Measurements from ENCODE around the gene MYZAP.

GRCh38 chr15:57732526-57733331 is 141.0 kb downstream of the MYZAP start:
- TF ChIP-seq RAD21 (IDR thresholded peaks at IDR 0.05) = peak; percentile 75 to 78
- no peak for TF ChIP-seq TAF1 (conservative IDR thresholded peaks at IDR 0.05)
- TF ChIP-seq, protein P1, sequence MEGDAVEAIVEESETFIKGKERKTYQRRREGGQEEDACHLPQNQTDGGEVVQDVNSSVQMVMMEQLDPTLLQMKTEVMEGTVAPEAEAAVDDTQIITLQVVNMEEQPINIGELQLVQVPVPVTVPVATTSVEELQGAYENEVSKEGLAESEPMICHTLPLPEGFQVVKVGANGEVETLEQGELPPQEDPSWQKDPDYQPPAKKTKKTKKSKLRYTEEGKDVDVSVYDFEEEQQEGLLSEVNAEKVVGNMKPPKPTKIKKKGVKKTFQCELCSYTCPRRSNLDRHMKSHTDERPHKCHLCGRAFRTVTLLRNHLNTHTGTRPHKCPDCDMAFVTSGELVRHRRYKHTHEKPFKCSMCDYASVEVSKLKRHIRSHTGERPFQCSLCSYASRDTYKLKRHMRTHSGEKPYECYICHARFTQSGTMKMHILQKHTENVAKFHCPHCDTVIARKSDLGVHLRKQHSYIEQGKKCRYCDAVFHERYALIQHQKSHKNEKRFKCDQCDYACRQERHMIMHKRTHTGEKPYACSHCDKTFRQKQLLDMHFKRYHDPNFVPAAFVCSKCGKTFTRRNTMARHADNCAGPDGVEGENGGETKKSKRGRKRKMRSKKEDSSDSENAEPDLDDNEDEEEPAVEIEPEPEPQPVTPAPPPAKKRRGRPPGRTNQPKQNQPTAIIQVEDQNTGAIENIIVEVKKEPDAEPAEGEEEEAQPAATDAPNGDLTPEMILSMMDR (IDR thresholded peaks at IDR 0.05; ENCODE audit: low read depth, low read length, missing input control) = peak; percentile 86
- TF ChIP-seq JUND (IDR thresholded peaks at IDR 0.05) = no peak
- TF ChIP-seq FOXA1 (IDR thresholded peaks at IDR 0.05) = peak; percentile 31
- TF ChIP-seq GABPA (IDR thresholded peaks at IDR 0.05 in 1 of 2, conservative IDR thresholded peaks at IDR 0.05 in 1 of 2) = no peak
- TF ChIP-seq RXRA (IDR thresholded peaks at IDR 0.05) = peak; percentile 10 to 40
- no peak for TF ChIP-seq ATF3 (IDR thresholded peaks at IDR 0.05)
- TF ChIP-seq SP1 (IDR thresholded peaks at IDR 0.05) = no peak
- no peak for TF ChIP-seq EGR1 (IDR thresholded peaks at IDR 0.05; ENCODE audit: low read depth in 2 of 2)
- TF ChIP-seq, protein P2, sequence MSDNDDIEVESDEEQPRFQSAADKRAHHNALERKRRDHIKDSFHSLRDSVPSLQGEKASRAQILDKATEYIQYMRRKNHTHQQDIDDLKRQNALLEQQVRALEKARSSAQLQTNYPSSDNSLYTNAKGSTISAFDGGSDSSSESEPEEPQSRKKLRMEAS (IDR thresholded peaks at IDR 0.05) = no peak
- peak; percentile 66 for TF ChIP-seq FOXA2 (IDR thresholded peaks at IDR 0.05)

Measured in liver (tissue), 3 donors.